ENCODE measurements around the gene HOXB2.

Gene HOXB2

GRCh38 chr17:48562934-48563333 lies 18.0 kb upstream of the HOXB2 start:
- H3F3A ChIP-seq (ENCODE audit: insufficient read depth), result no peaks in the 10 kb centered on the region
- H3K27me3 ChIP-seq (ENCODE audit: low read length), result no peaks in the 10 kb centered on the region
- H3K36me3 ChIP-seq (ENCODE audit: low read length), result no peaks in the 10 kb centered on the region
- no peaks in the 10 kb centered on the region for H3K9me3 ChIP-seq (ENCODE audit: insufficient read depth, low read length)
- no peak overlapping the region for H3K27ac ChIP-seq (ENCODE audit: low read depth, low read length)
- H2AFZ ChIP-seq (ENCODE audit: low read depth, low read length, severe bottlenecking), result no peak overlapping the region
- no peaks in the 10 kb centered on the region for H3K79me2 ChIP-seq (ENCODE audit: insufficient read depth, low read length)
- no peak overlapping the region for H3K4me3 ChIP-seq (ENCODE audit: insufficient read depth, low read length, poor library complexity, severe bottlenecking)
- H3K9ac ChIP-seq (ENCODE audit: low read length), result no peak overlapping the region
- no peaks in the 10 kb centered on the region for H3K9me2 ChIP-seq (replicated peaks; ENCODE audit: insufficient read depth, low read length)
- no peak overlapping the region for H3K4me2 ChIP-seq (ENCODE audit: low read depth, low read length, poor library complexity, severe bottlenecking)
- no peaks in the 10 kb centered on the region for H4K20me1 ChIP-seq (ENCODE audit: low read depth, low read length)
- TF ChIP-seq, protein P1, sequence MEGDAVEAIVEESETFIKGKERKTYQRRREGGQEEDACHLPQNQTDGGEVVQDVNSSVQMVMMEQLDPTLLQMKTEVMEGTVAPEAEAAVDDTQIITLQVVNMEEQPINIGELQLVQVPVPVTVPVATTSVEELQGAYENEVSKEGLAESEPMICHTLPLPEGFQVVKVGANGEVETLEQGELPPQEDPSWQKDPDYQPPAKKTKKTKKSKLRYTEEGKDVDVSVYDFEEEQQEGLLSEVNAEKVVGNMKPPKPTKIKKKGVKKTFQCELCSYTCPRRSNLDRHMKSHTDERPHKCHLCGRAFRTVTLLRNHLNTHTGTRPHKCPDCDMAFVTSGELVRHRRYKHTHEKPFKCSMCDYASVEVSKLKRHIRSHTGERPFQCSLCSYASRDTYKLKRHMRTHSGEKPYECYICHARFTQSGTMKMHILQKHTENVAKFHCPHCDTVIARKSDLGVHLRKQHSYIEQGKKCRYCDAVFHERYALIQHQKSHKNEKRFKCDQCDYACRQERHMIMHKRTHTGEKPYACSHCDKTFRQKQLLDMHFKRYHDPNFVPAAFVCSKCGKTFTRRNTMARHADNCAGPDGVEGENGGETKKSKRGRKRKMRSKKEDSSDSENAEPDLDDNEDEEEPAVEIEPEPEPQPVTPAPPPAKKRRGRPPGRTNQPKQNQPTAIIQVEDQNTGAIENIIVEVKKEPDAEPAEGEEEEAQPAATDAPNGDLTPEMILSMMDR (IDR thresholded peaks at IDR 0.05; ENCODE audit: insufficient read depth, low read length, poor library complexity, severe bottlenecking), result no peak
- no peak for TF ChIP-seq EZH2phosphoT487 (conservative IDR thresholded peaks at IDR 0.05; ENCODE audit: low read length)

- H4K20me1 ChIP-seq (ENCODE audit: low read depth, low read length), result no peaks in the 10 kb centered on the region
- no peak overlapping the region for H3K27ac ChIP-seq (ENCODE audit: low read depth, low read length)
- H3K36me3 ChIP-seq (ENCODE audit: low read length), result no peaks in the 10 kb centered on the region
- TF ChIP-seq EZH2phosphoT487 (conservative IDR thresholded peaks at IDR 0.05; ENCODE audit: low read length), result no peak
- TF ChIP-seq, protein P1 (IDR thresholded peaks at IDR 0.05; ENCODE audit: insufficient read depth, low read length, poor library complexity, severe bottlenecking), result no peak
- H3K4me3 ChIP-seq (ENCODE audit: insufficient read depth, low read length, poor library complexity, severe bottlenecking), result no peak overlapping the region
- H2AFZ ChIP-seq (ENCODE audit: low read depth, low read length, severe bottlenecking), result no peak overlapping the region
- H3K9me3 ChIP-seq (ENCODE audit: insufficient read depth, low read length), result no peaks in the 10 kb centered on the region
- no peaks in the 10 kb centered on the region for H3K9me2 ChIP-seq (replicated peaks; ENCODE audit: insufficient read depth, low read length)
- H3K79me2 ChIP-seq (ENCODE audit: insufficient read depth, low read length), result no peaks in the 10 kb centered on the region
- H3K27me3 ChIP-seq (ENCODE audit: low read length), result no peaks in the 10 kb centered on the region
- H3K4me2 ChIP-seq (ENCODE audit: low read depth, low read length, poor library complexity, severe bottlenecking), result no peak overlapping the region
- H3K9ac ChIP-seq (ENCODE audit: low read length), result no peak overlapping the region
- H3F3A ChIP-seq (ENCODE audit: insufficient read depth), result no peaks in the 10 kb centered on the region
Observed at GRCh38 chr17:48561884-48562810, 17.2 kb upstream of the HOXB2 start.

DNA sequence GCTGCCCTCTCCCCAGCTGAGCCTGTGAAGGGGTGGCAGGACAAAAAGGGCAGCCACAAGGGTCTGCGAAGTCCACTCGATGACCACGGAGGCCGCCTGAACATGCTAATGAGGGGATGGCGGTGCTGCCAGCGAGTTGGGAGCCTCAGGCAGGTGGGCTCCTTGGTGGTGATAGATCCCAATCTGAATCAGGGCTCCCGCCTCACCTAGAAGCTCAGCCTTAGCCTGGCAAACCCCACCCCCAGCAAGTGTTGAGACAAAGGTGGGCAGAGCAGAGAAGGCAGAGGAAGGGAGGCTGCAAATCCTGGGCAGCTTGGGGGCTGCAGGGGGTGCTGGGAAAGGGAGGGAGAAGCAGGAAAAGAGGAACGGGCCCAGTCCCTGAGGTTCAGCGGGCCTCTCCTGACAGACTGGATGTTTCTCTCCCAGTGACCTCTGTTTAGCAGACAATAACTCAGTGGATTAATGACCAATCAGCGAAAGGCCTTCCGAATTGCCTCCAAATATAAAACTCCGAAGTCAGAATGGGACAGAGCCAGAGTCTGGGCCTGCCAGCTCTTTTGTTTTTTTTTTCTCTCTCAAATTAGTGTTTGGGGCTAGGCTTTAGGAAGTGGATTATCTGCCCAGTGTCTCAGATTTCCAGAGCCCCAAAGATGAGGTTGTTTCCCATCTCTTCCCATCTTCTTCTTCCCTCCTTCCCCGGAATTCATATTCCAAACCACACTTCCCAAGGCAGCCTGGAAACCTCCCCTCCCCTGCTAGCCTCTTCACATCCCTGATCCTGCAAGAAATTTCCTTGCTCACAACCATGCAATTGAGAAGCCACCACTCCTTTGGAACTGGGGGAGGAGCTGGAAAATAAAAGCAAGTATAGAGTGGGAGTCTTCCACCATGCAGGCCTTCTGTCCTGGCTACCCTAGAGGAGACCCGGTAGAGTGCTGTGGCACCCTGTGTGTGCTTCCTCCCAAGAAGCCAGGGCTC lies 15.2 kb upstream of the HOXB2 start:
- H3K4me2 ChIP-seq (ENCODE audit: low read depth, low read length, poor library complexity, severe bottlenecking), result no peak overlapping the region
- no peak overlapping the region for H2AFZ ChIP-seq (ENCODE audit: low read depth, low read length, severe bottlenecking)
- TF ChIP-seq EZH2phosphoT487 (conservative IDR thresholded peaks at IDR 0.05; ENCODE audit: low read length), result no peak
- TF ChIP-seq, protein P1 (IDR thresholded peaks at IDR 0.05; ENCODE audit: insufficient read depth, low read length, poor library complexity, severe bottlenecking), result no peak
- H3K4me3 ChIP-seq (ENCODE audit: insufficient read depth, low read length, poor library complexity, severe bottlenecking), result no peak overlapping the region
- H4K20me1 ChIP-seq (ENCODE audit: low read depth, low read length), result no peaks in the 10 kb centered on the region
- no peaks in the 10 kb centered on the region for H3K27me3 ChIP-seq (ENCODE audit: low read length)
- H3K9me3 ChIP-seq (ENCODE audit: insufficient read depth, low read length), result no peaks in the 10 kb centered on the region
- H3K36me3 ChIP-seq (ENCODE audit: low read length), result no peaks in the 10 kb centered on the region
- no peak overlapping the region for H3K9ac ChIP-seq (ENCODE audit: low read length)
- no peak overlapping the region for H3K27ac ChIP-seq (ENCODE audit: low read depth, low read length)
- H3F3A ChIP-seq (ENCODE audit: insufficient read depth), result no peaks in the 10 kb centered on the region
- no peaks in the 10 kb centered on the region for H3K79me2 ChIP-seq (ENCODE audit: insufficient read depth, low read length)
- H3K9me2 ChIP-seq (replicated peaks; ENCODE audit: insufficient read depth, low read length), result no peaks in the 10 kb centered on the region

Measured in SU-DHL-6 (cell line).